ENCODE measurements around the gene IGSF9B.

DNA sequence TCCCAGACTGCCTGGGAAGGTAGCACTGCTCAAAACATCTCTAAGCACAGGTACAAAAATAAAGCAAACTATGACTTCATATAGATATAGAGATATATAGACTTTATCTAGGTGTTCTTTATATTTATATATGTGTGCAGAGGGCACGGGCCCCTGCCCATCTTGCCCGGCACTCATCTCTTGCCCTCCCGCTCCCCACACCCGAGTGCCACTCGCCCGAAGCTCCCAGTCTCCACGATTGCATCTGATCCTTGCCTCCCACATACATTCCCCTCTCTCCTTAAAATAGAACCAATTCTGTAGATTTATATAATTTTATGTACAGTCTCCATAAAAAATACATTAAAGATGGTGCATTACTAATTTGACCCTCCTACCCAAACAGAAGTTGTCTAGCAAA, 55.5 kb downstream of the IGSF9B start:
- TF ChIP-seq, protein P1, sequence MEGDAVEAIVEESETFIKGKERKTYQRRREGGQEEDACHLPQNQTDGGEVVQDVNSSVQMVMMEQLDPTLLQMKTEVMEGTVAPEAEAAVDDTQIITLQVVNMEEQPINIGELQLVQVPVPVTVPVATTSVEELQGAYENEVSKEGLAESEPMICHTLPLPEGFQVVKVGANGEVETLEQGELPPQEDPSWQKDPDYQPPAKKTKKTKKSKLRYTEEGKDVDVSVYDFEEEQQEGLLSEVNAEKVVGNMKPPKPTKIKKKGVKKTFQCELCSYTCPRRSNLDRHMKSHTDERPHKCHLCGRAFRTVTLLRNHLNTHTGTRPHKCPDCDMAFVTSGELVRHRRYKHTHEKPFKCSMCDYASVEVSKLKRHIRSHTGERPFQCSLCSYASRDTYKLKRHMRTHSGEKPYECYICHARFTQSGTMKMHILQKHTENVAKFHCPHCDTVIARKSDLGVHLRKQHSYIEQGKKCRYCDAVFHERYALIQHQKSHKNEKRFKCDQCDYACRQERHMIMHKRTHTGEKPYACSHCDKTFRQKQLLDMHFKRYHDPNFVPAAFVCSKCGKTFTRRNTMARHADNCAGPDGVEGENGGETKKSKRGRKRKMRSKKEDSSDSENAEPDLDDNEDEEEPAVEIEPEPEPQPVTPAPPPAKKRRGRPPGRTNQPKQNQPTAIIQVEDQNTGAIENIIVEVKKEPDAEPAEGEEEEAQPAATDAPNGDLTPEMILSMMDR (IDR thresholded peaks at IDR 0.05; ENCODE audit: low read depth, low read length), result no peak
- no peak for TF ChIP-seq EZH2phosphoT487 (IDR thresholded peaks at IDR 0.05; ENCODE audit: low read depth)

All from OCI-LY3 (cell line).